Common myeloid progenitor, CD34-positive (primary cell): ENCODE measurements around the gene INPP5D.

Experiments
- CTCF ChIA-PET: fragments of 350-600 bp; sonication (Branson Sonifier 250); formaldehyde crosslinking; loops from one replicate; lab custom pipeline; 2021; ENCODE audit warnings: antibody characterized with exemption; lab: Charles Lee
- POLR2A ChIA-PET: fragments of 350-600 bp; sonication (Branson Sonifier 250); formaldehyde crosslinking; loops from one replicate; lab custom pipeline; 2021; ENCODE audit warnings: antibody characterized with exemption; lab: Charles Lee
- DNase-seq, 3 donors: peaks; one replicate each; pipeline versions ENCODE4 v3.0.0 to v3.0.0-alpha.2; 2013
- H3K27ac ChIP-seq, 2 experiments: 1 replicate in 1 of 2; 2 replicates in 1 of 2; pipeline ENCODE4 v1.7.0; 2013; ENCODE audit warnings: inconsistent platforms in 2 of 2, low read length in 2 of 2, mild to moderate bottlenecking in 2 of 2, low read depth in 1 of 2, moderate library complexity in 1 of 2; ENCODE audit not compliant: severe bottlenecking in 2 of 2, insufficient read depth in 1 of 2, poor library complexity in 1 of 2
- H3K27me3 ChIP-seq, 5 experiments: replicated peaks in 2 of 5; 1 replicate in 3 of 5; 2 replicates in 2 of 5; pipeline versions ENCODE4 v1.6.1 to v1.7.0; 2013; ENCODE audit warnings: low read length in 4 of 5, mild to moderate bottlenecking in 2 of 5, moderate library complexity in 2 of 5, inconsistent platforms in 1 of 5; ENCODE audit not compliant: insufficient read depth in 5 of 5, control insufficient read depth in 4 of 5
- H3K36me3 ChIP-seq, 4 experiments: 1 replicate in 2 of 4; 2 replicates in 2 of 4; pipeline versions ENCODE4 v1.6.1 to v1.7.0; 2013; ENCODE audit warnings: low read length in 3 of 4, control low read depth in 1 of 4, mild to moderate bottlenecking in 1 of 4; ENCODE audit not compliant: control insufficient read depth in 4 of 4, insufficient read depth in 4 of 4
- H3K4me1 ChIP-seq, 4 experiments: 1 replicate in 3 of 4; 2 replicates in 1 of 4; pipeline versions ENCODE4 v1.6.1 to v1.7.1; 2013; ENCODE audit warnings: low read length in 3 of 4, mild to moderate bottlenecking in 3 of 4, control low read depth in 1 of 4, inconsistent platforms in 1 of 4, moderate library complexity in 1 of 4; ENCODE audit not compliant: control insufficient read depth in 4 of 4, insufficient read depth in 4 of 4; ENCODE audit errors: control extremely low read depth in 1 of 4
- H3K4me3 ChIP-seq, 7 experiments: 1 replicate in 4 of 7; 2 replicates in 3 of 7; pipeline versions ENCODE4 v1.5.1 to v1.7.0; 2013; ENCODE audit warnings: mild to moderate bottlenecking in 7 of 7, low read length in 6 of 7, moderate library complexity in 6 of 7, inconsistent platforms in 2 of 7, low read depth in 2 of 7, control low read depth in 1 of 7; ENCODE audit not compliant: insufficient read depth in 4 of 7, control insufficient read depth in 1 of 7; ENCODE audit errors: extremely low read depth in 1 of 7
- H3K9me3 ChIP-seq, 5 experiments: 1 replicate in 4 of 5; 2 replicates in 1 of 5; pipeline versions ENCODE4 v1.6.1 to v1.7.1; 2013; ENCODE audit warnings: low read length in 4 of 5, mild to moderate bottlenecking in 2 of 5, inconsistent platforms in 1 of 5, low read depth in 1 of 5, moderate library complexity in 1 of 5; ENCODE audit not compliant: control insufficient read depth in 4 of 5, insufficient read depth in 2 of 5; ENCODE audit errors: control extremely low read depth in 1 of 5
- WGBS: methylation state at CpG from one replicate; pipeline ENCODE4 v1.1.5; 2013; ENCODE audit not compliant: insufficient coverage; 5-methylcytosine and 5-hydroxymethylcytosine counted together

INPP5D gene

GRCh38 chr2:233131936-233132720, 72.0 kb downstream of the INPP5D start:
- no peak for DNase-seq
- Histone ChIP-seq H3K27me3 (no peaks in the 10 kb centered on the region), H3K27ac (no peak overlapping the region), H3K4me3 (no peak overlapping the region), H3K4me1 (peaks cover 3 to 17% (median 10%) of the 10 kb centered on the region in 4 experiments), H3K36me3 (peaks cover 37 to 92% (median 69%) of the 10 kb centered on the region in 4 experiments), H3K9me3 (peaks cover 0 to 11% (median 5%) of the 10 kb centered on the region in 5 experiments)
- WGBS = 96% methylated on average over 9 of the region's 9 CpGs
- POLR2A ChIA-PET = no interaction called here
- CTCF ChIA-PET = interaction anchor here (0.9 to 2.2 kb wide), 6 partner anchors 11 to 44 kb away, joined by 3 to 5 read pairs (median 3); no protein-coding TSS in a partner anchor

DNA sequence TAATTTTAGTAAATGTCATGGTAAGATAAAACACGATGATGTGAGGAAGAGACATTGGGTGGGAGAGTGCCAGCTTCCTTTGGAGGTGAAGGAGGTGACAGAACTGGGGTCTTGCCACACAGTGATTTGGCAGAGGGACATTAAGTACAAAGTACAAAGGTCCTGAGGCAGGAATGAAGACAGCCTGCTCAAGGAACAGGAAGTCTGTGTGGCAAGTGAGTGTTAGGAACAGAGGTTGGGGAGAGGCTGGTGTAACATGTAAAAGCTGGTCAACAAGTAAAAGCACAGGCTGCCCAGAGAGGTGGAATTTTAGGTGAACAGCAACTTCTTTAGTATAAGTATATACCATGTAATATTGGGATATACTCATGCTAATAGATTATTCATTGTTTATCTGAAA, 73.1 kb downstream of the INPP5D start:
- H3K27ac ChIP-seq = no peak overlapping the region
- CTCF ChIA-PET = interaction anchor here (1.0 to 2.2 kb wide), 2 partner anchors 9 to 12 kb away, joined by 3 to 5 read pairs; no protein-coding TSS in a partner anchor
- WGBS = no CpG with 5 or more reads among the region's 1 CpG
- no peak overlapping the region for H3K4me3 ChIP-seq
- no peak for DNase-seq
- POLR2A ChIA-PET = no interaction called here
- peaks cover 35 to 80% (median 63%) of the 10 kb centered on the region in 4 experiments for H3K36me3 ChIP-seq
- H3K27me3 ChIP-seq = no peaks in the 10 kb centered on the region
- peaks cover 0 to 11% (median 5%) of the 10 kb centered on the region in 5 experiments for H3K9me3 ChIP-seq
- H3K4me1 ChIP-seq = peaks cover 3 to 17% (median 10%) of the 10 kb centered on the region in 4 experiments

- no peaks in the 10 kb centered on the region for H3K4me1 ChIP-seq
- no peak overlapping the region for H3K4me3 ChIP-seq
- POLR2A ChIA-PET = no interaction called here
- no CpG with 5 or more reads among the region's 1 CpG for WGBS
- peaks cover 0 to 11% (median 5%) of the 10 kb centered on the region in 5 experiments for H3K9me3 ChIP-seq
- H3K27ac ChIP-seq = no peak overlapping the region
- H3K36me3 ChIP-seq = peaks cover 29 to 76% (median 64%) of the 10 kb centered on the region in 4 experiments
- CTCF ChIA-PET = interaction anchor here (0.9 to 1.6 kb wide), 6 partner anchors 18 to 82 kb away, joined by 3 to 4 read pairs (median 3); no protein-coding TSS in a partner anchor
- H3K27me3 ChIP-seq = no peaks in the 10 kb centered on the region
- DNase-seq = no peak
These were observed 75.3 kb downstream of the INPP5D start for GRCh38 chr2:233135421-233135820.

GRCh38 chr2:233137040-233137439, 76.9 kb downstream of the INPP5D start:
- CTCF ChIA-PET = interaction anchor here (0.9 kb wide), 1 partner anchor 82 kb away, joined by 3 read pairs; no protein-coding TSS in a partner anchor

DNA sequence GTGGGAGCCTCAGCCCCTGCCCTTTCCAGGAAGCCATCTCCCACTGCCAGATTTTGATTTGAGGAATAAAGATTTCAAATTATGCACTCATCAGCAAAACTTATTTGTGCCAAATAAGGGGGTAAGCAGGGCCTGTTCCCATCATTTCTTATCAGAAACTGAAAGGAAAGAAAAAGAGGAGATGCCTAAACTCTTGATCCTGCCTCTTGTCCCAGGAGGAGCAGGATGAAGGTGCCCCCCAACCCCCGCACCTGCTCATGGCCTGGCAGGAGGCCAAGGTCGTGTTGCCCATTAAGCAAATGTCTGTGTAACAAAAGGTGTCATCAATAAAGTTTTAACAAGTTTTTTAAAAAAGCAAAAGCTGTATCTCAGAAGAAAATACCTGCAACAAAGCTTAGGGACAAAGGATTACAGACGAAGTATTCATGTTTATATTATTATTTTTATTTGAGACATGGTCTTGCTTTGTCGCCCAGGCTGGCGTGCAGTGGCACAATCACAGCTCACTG, 80.0 kb downstream of the INPP5D start:
- POLR2A ChIA-PET = no interaction called here

More at GRCh38 chr2:233137040-233137439, 76.9 kb downstream of the INPP5D start:
- no CpG with 5 or more reads among the region's 2 CpGs for WGBS
- Histone ChIP-seq H3K27ac (no peak overlapping the region), H3K36me3 (peaks cover 34 to 76% (median 66%) of the 10 kb centered on the region in 4 experiments), H3K9me3 (peaks cover 0 to 11% (median 5%) of the 10 kb centered on the region in 5 experiments), H3K27me3 (no peaks in the 10 kb centered on the region), H3K4me1 (peaks cover 0 to 2% (median 0%) of the 10 kb centered on the region in 4 experiments), H3K4me3 (no peak overlapping the region)
- DNase-seq = no peak
- POLR2A ChIA-PET = no interaction called here

DNA sequence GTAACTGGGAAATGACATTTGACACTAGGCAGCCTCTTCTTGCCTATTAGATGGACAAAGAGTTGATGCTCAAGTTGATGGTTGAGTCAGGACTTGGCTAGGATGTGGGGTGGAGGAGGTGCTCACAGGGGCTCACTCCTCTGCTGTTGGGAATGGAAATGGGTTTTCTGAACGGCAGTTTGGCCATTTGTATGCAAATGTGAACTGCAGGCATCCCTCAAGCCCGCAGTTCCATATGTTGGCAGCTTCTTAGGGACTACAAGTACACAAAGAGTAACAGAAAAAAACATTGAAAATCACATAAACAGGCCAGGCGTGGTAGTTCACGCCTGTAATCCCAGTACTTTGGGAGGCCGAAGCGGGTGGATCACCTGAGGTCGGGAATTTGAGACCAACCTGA, 80.8 kb downstream of the INPP5D start:
- H3K9me3 ChIP-seq = peaks cover 0 to under 1% (median 0%) of the 10 kb centered on the region in 5 experiments
- peaks cover 0 to 7% (median 1%) of the 10 kb centered on the region in 4 experiments for H3K4me1 ChIP-seq
- DNase-seq = no peak
- 100% methylated on average over 6 of the region's 7 CpGs for WGBS
- peak overlapping the region in 1 of 2 experiments; percentile 22 for H3K27ac ChIP-seq
- CTCF ChIA-PET = no interaction called here
- peaks cover 19 to 76% (median 53%) of the 10 kb centered on the region in 4 experiments for H3K36me3 ChIP-seq
- no peaks in the 10 kb centered on the region for H3K27me3 ChIP-seq
- no peak overlapping the region for H3K4me3 ChIP-seq
- POLR2A ChIA-PET = no interaction called here

More for the DNA sequence above, 80.0 kb downstream of the INPP5D start:
- Histone ChIP-seq H3K27me3 (no peaks in the 10 kb centered on the region), H3K4me1 (peaks cover 0 to 7% (median 1%) of the 10 kb centered on the region in 4 experiments), H3K4me3 (no peak overlapping the region), H3K27ac (peak overlapping the region in 1 of 2 experiments; percentile 25), H3K36me3 (peaks cover 20 to 76% (median 55%) of the 10 kb centered on the region in 4 experiments), H3K9me3 (peaks cover 0 to 7% (median 0%) of the 10 kb centered on the region in 5 experiments)
- CTCF ChIA-PET = no interaction called here
- DNase-seq = no peak
- whole genome bisulfite sequencing = 100% methylated on average over 3 of the region's 5 CpGs
